ENCODE results near the gene HAO2. TPM values are rescaled to one million over a fixed set of nuclear protein-coding genes. Genes with fewer than 3 reads are reported as not detected.

The HAO2 gene
- total and polyA plus RNA-seq, 2 experiments from 2014 or later = not detected

DNA sequence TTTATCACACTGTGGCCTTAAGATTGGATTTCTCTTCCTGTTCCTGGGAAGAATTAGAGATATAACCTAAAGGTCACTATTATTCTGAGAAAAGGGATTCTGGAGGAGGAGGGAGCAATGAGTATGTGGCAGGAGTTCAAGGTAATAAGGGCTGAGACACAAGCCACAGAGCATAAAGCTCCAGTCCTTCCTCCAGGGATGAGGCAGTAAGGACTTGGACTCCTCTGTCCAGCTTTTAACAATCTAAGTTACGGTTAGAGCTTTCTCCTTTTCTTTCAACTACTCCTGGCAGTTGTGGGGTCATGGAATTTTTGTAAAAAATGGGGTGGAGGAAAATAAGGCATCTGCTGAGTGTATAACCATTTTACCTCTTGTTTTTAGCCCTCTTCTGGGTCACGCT is 46.4 kb downstream of the HAO2 start, which contains the start of gene HSD3B2 (continued):
- TF ChIP-seq, protein P1, sequence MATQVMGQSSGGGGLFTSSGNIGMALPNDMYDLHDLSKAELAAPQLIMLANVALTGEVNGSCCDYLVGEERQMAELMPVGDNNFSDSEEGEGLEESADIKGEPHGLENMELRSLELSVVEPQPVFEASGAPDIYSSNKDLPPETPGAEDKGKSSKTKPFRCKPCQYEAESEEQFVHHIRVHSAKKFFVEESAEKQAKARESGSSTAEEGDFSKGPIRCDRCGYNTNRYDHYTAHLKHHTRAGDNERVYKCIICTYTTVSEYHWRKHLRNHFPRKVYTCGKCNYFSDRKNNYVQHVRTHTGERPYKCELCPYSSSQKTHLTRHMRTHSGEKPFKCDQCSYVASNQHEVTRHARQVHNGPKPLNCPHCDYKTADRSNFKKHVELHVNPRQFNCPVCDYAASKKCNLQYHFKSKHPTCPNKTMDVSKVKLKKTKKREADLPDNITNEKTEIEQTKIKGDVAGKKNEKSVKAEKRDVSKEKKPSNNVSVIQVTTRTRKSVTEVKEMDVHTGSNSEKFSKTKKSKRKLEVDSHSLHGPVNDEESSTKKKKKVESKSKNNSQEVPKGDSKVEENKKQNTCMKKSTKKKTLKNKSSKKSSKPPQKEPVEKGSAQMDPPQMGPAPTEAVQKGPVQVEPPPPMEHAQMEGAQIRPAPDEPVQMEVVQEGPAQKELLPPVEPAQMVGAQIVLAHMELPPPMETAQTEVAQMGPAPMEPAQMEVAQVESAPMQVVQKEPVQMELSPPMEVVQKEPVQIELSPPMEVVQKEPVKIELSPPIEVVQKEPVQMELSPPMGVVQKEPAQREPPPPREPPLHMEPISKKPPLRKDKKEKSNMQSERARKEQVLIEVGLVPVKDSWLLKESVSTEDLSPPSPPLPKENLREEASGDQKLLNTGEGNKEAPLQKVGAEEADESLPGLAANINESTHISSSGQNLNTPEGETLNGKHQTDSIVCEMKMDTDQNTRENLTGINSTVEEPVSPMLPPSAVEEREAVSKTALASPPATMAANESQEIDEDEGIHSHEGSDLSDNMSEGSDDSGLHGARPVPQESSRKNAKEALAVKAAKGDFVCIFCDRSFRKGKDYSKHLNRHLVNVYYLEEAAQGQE (IDR thresholded peaks at IDR 0.05; ENCODE audit: unreplicated experiment) = no peak
- TF ChIP-seq EZH2 (IDR thresholded peaks at IDR 0.05; ENCODE audit: low read depth, unreplicated experiment) = no peak
- TF ChIP-seq CREB1 (CRISPR knock-in tag; IDR thresholded peaks at IDR 0.05; ENCODE audit: low read depth) = no peak
- no peak for TF ChIP-seq NANOG (IDR thresholded peaks at IDR 0.05; ENCODE audit: borderline replicate concordance)

GRCh38 chr1:119416006-119416640 is 47.5 kb downstream of the HAO2 start:
- H2AFZ ChIP-seq = no peak overlapping the region
- TF ChIP-seq, protein P2, sequence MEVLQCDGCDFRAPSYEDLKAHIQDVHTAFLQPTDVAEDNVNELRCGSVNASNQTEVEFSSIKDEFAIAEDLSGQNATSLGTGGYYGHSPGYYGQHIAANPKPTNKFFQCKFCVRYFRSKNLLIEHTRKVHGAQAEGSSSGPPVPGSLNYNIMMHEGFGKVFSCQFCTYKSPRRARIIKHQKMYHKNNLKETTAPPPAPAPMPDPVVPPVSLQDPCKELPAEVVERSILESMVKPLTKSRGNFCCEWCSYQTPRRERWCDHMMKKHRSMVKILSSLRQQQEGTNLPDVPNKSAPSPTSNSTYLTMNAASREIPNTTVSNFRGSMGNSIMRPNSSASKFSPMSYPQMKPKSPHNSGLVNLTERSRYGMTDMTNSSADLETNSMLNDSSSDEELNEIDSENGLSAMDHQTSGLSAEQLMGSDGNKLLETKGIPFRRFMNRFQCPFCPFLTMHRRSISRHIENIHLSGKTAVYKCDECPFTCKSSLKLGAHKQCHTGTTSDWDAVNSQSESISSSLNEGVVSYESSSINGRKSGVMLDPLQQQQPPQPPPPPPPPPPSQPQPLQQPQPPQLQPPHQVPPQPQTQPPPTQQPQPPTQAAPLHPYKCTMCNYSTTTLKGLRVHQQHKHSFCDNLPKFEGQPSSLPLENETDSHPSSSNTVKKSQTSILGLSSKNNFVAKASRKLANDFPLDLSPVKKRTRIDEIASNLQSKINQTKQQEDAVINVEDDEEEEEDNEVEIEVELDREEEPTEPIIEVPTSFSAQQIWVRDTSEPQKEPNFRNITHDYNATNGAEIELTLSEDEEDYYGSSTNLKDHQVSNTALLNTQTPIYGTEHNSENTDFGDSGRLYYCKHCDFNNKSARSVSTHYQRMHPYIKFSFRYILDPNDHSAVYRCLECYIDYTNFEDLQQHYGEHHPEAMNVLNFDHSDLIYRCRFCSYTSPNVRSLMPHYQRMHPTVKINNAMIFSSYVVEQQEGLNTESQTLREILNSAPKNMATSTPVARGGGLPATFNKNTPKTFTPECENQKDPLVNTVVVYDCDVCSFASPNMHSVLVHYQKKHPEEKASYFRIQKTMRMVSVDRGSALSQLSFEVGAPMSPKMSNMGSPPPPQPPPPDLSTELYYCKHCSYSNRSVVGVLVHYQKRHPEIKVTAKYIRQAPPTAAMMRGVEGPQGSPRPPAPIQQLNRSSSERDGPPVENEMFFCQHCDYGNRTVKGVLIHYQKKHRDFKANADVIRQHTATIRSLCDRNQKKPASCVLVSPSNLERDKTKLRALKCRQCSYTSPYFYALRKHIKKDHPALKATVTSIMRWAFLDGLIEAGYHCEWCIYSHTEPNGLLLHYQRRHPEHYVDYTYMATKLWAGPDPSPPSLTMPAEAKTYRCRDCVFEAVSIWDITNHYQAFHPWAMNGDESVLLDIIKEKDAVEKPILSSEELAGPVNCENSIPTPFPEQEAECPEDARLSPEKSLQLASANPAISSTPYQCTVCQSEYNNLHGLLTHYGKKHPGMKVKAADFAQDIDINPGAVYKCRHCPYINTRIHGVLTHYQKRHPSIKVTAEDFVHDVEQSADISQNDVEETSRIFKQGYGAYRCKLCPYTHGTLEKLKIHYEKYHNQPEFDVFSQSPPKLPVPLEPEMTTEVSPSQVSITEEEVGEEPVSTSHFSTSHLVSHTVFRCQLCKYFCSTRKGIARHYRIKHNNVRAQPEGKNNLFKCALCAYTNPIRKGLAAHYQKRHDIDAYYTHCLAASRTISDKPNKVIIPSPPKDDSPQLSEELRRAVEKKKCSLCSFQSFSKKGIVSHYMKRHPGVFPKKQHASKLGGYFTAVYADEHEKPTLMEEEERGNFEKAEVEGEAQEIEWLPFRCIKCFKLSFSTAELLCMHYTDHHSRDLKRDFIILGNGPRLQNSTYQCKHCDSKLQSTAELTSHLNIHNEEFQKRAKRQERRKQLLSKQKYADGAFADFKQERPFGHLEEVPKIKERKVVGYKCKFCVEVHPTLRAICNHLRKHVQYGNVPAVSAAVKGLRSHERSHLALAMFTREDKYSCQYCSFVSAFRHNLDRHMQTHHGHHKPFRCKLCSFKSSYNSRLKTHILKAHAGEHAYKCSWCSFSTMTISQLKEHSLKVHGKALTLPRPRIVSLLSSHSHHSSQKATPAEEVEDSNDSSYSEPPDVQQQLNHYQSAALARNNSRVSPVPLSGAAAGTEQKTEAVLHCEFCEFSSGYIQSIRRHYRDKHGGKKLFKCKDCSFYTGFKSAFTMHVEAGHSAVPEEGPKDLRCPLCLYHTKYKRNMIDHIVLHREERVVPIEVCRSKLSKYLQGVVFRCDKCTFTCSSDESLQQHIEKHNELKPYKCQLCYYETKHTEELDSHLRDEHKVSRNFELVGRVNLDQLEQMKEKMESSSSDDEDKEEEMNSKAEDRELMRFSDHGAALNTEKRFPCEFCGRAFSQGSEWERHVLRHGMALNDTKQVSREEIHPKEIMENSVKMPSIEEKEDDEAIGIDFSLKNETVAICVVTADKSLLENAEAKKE (CRISPR knock-in tag; IDR thresholded peaks at IDR 0.05) = no peak

More at GRCh38 chr1:119416006-119416640, 47.5 kb downstream of the HAO2 start:
- Mint-ChIP-seq H3K27ac (no peak overlapping the region), H3K9me3 (no peaks in the 10 kb centered on the region), H3K36me3 (ENCODE audit: low read depth) (no peaks in the 10 kb centered on the region), H3K27me3 (ENCODE audit: insufficient read depth, low read depth, poor library complexity) (peaks cover 8% of the 10 kb centered on the region), H3K4me3 (no peak overlapping the region), H3K4me1 (no peaks in the 10 kb centered on the region)
- no peaks in the 10 kb centered on the region for H3K4me1 ChIP-seq (ENCODE audit: insufficient read depth)
- no peak for DNase-seq (ENCODE audit: low spot score)
- H3K27ac ChIP-seq (ENCODE audit: low read depth) = no peak overlapping the region
- H3K27me3 ChIP-seq (ENCODE audit: insufficient read depth) = no peaks in the 10 kb centered on the region
- H3K4me3 ChIP-seq = no peak overlapping the region
- peaks cover 6% of the 10 kb centered on the region for H3K9me2 ChIP-seq (ENCODE audit: insufficient read depth)
- no peaks in the 10 kb centered on the region for H3K79me2 ChIP-seq (replicated peaks; ENCODE audit: insufficient read depth)
- no peaks in the 10 kb centered on the region for H3K36me3 ChIP-seq (ENCODE audit: insufficient read depth)
- H4K20me1 ChIP-seq (replicated peaks; ENCODE audit: insufficient read depth) = no peaks in the 10 kb centered on the region
- no peak overlapping the region for H3K4me2 ChIP-seq
- ATAC-seq = no peak
- no peaks in the 10 kb centered on the region for H3F3A ChIP-seq (replicated peaks; ENCODE audit: low read depth)
